ENCODE measurements around the gene SPC24.

- TF ChIP-seq GATA2 (CRISPR knock-in tag; IDR thresholded peaks at IDR 0.05): no peak
- TF ChIP-seq MYNN (IDR thresholded peaks at IDR 0.05): no peak
- no peak for TF ChIP-seq MYNN (CRISPR knock-in tag; IDR thresholded peaks at IDR 0.05)
- no peak for TF ChIP-seq TBP (optimal IDR thresholded peaks at IDR 0.05; ENCODE audit: low read depth, low read length)
These were observed 24.2 kb upstream of the SPC24 start for GRCh38 chr19:11179716-11180297.
